Stomach (tissue), 4 donors: ENCODE data around the gene FGF23.

Source experiments
- CTCF ChIP-seq, 7 experiments: fragments of 450-650 bp in 4 of 7; fragments of 200-600 bp in 3 of 7; sonication (generic) in 3 of 7; IDR thresholded peaks; one replicate each; pipeline ENCODE4 v1.5.1; 2016 to 2019; ENCODE audit warnings: antibody characterized with exemption in 7 of 7, control low read depth in 2 of 7, mild to moderate bottlenecking in 1 of 7
- EP300 ChIP-seq: sonication (generic); formaldehyde crosslinking; IDR thresholded peaks from one replicate; pipeline ENCODE4 v1.6.1; 2017; ENCODE audit warnings: antibody characterized with exemption
- POLR2A ChIP-seq, 4 donors: fragments of 450-650 bp; IDR thresholded peaks; one replicate each; pipeline ENCODE4 v1.6.1; 2016; ENCODE audit warnings: antibody characterized with exemption in 4 of 4, control low read depth in 2 of 4, mild to moderate bottlenecking in 1 of 4, moderate library complexity in 1 of 4
- POLR2AphosphoS5 ChIP-seq, 3 donors: sonication (generic); formaldehyde crosslinking; IDR thresholded peaks; one replicate each; pipeline ENCODE4 v1.6.1; 2016; ENCODE audit warnings: antibody characterized with exemption in 3 of 3

DNA sequence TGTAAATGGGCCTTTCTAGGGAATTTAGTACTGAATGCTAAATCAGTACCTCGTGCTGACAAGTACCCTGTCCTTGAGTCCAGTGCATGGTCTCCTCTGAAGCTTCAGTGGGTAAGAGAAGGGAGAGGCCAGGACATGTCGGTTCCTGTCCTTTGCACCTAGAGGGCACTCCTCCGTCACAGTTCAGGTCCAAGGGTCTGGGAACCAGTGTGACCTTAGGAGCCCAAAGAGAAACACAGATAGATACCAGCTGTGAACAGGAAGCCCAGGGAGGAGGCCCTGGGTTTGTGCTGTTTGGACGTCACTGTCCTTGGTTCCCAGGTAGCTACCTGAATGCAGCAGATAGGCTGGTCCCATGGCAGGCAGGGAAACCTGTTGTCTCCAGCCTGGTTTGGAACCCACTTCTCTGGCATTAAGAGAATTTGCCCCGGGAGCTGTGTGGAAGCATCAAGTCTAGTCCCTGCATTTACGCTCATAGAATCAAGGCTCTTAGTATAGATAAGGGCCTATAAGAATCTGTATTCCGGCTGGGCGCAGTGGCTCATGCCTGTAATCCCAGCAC is 3.9 kb upstream of the FGF23 start:
- TF ChIP-seq CTCF (IDR thresholded peaks at IDR 0.05) = no peak
- no peak for TF ChIP-seq EP300
- TF ChIP-seq POLR2A (IDR thresholded peaks at IDR 0.05) = no peak
- no peak for TF ChIP-seq POLR2AphosphoS5 (IDR thresholded peaks at IDR 0.05)
